H9 (cell line): ENCODE measurements around the gene MAP3K19. TPM values are rescaled to one million over a fixed set of nuclear protein-coding genes. Genes with fewer than 3 reads are reported as not detected.

ENCODE experiments used
- DNase-seq: peaks from one replicate; pipeline ENCODE4 v3.0.0-alpha.2; 2017
- H2AFZ ChIP-seq: one replicate; pipeline ENCODE4 v1.6.1; 2013; ENCODE audit warnings: mild to moderate bottlenecking, low read length, control low read depth, moderate library complexity
- H2AK5ac ChIP-seq: 2 replicates; pipeline ENCODE4 v1.6.1; 2013; ENCODE audit warnings: low read length, control low read depth, mixed read lengths; ENCODE audit not compliant: insufficient read length
- H2BK120ac ChIP-seq: one replicate; pipeline ENCODE4 v1.6.1; 2013; ENCODE audit warnings: low read depth, mild to moderate bottlenecking, low read length, control low read depth, inconsistent platforms; ENCODE audit not compliant: poor library complexity, severe bottlenecking
- H2BK12ac ChIP-seq: 2 replicates; pipeline ENCODE4 v1.6.1; 2013; ENCODE audit warnings: low read length, control low read depth, mixed read lengths, low read depth; ENCODE audit not compliant: insufficient read length
- H2BK15ac ChIP-seq: 2 replicates; pipeline ENCODE4 v1.6.1; 2013; ENCODE audit warnings: low read depth, low read length, control low read depth
- H2BK20ac ChIP-seq: one replicate; pipeline ENCODE4 v1.6.1; 2013; ENCODE audit warnings: low read depth, mild to moderate bottlenecking, low read length, control low read depth, inconsistent platforms; ENCODE audit not compliant: poor library complexity, severe bottlenecking
- H2BK5ac ChIP-seq: 2 replicates; pipeline ENCODE4 v1.6.1; 2013; ENCODE audit warnings: low read length, control low read depth, mixed read lengths; ENCODE audit not compliant: insufficient read length
- H3K14ac ChIP-seq: 2 replicates; pipeline ENCODE4 v1.6.1; 2013; ENCODE audit warnings: low read length, control low read depth; ENCODE audit not compliant: insufficient read depth
- H3K18ac ChIP-seq: 2 replicates; pipeline ENCODE4 v1.6.1; 2013; ENCODE audit warnings: low read depth, mild to moderate bottlenecking, mixed read lengths, low read length, control low read depth; ENCODE audit not compliant: insufficient read length
- H3K23ac ChIP-seq: 2 replicates; pipeline ENCODE4 v1.6.1; 2013; ENCODE audit warnings: low read length, control low read depth, mixed read lengths, low read depth; ENCODE audit not compliant: insufficient read length
- H3K23me2 ChIP-seq: 2 replicates; pipeline ENCODE4 v1.6.1; 2013; ENCODE audit warnings: low read depth, mild to moderate bottlenecking, mixed read lengths, low read length, control low read depth; ENCODE audit not compliant: insufficient read length, poor library complexity, severe bottlenecking
- H3K27ac ChIP-seq: 2 replicates; pipeline ENCODE4 v1.5.1; 2013; ENCODE audit warnings: low read length, control low read depth, mixed read lengths, low read depth; ENCODE audit not compliant: insufficient read length
- H3K27me3 ChIP-seq: 2 replicates; pipeline ENCODE4 v1.6.1; 2013; ENCODE audit warnings: low read length, control low read depth, inconsistent platforms; ENCODE audit not compliant: insufficient read depth
- H3K4ac ChIP-seq: 2 replicates; pipeline ENCODE4 v1.6.1; 2013; ENCODE audit warnings: low read depth, mild to moderate bottlenecking, control low read depth, inconsistent platforms, low read length, moderate library complexity
- H3K4me1 ChIP-seq: 2 replicates; pipeline ENCODE4 v1.6.1; 2013; ENCODE audit warnings: low read length, control low read depth, inconsistent platforms; ENCODE audit not compliant: insufficient read depth
- H3K4me2 ChIP-seq: 2 replicates; pipeline ENCODE4 v1.6.1; 2013; ENCODE audit warnings: low read length, control low read depth, mixed read lengths; ENCODE audit not compliant: insufficient read length, insufficient read depth
- H3K56ac ChIP-seq: 2 replicates; pipeline ENCODE4 v1.6.1; 2013; ENCODE audit warnings: low read depth, mild to moderate bottlenecking, mixed read lengths, low read length, control low read depth; ENCODE audit not compliant: insufficient read length
- H3K79me1 ChIP-seq: 2 replicates; pipeline ENCODE4 v1.6.1; 2013; ENCODE audit warnings: low read depth, mild to moderate bottlenecking, moderate library complexity, low read length, control low read depth, inconsistent platforms; ENCODE audit not compliant: insufficient read depth, poor library complexity, severe bottlenecking
- H3K79me2 ChIP-seq: 2 replicates; pipeline ENCODE4 v1.6.1; 2013; ENCODE audit warnings: low read length, control low read depth, inconsistent platforms; ENCODE audit not compliant: insufficient read depth
- H3K9ac ChIP-seq: 2 replicates; pipeline ENCODE4 v1.6.1; 2013; ENCODE audit warnings: low read length, control low read depth, mixed read lengths; ENCODE audit not compliant: insufficient read length; ENCODE audit errors: extremely low read depth
- H3K9me3 ChIP-seq: one replicate; pipeline ENCODE4 v1.6.1; 2013; ENCODE audit warnings: low read depth, low read length, inconsistent platforms; ENCODE audit not compliant: control insufficient read depth
- H3T11ph ChIP-seq: one replicate; pipeline ENCODE4 v1.6.1; 2013; ENCODE audit warnings: mild to moderate bottlenecking, low read length, control low read depth, inconsistent platforms
- H4K20me1 ChIP-seq: one replicate; pipeline ENCODE4 v1.6.1; 2013; ENCODE audit not compliant: control insufficient read depth, insufficient read length, insufficient read depth
- H4K5ac ChIP-seq: 2 replicates; pipeline ENCODE4 v1.6.1; 2013; ENCODE audit warnings: low read depth, mild to moderate bottlenecking, mixed read lengths, low read length, control low read depth; ENCODE audit not compliant: insufficient read length
- H4K8ac ChIP-seq: replicated peaks from 2 replicates; pipeline ENCODE4 v1.6.1; 2013; ENCODE audit warnings: low read length, control low read depth, mixed read lengths, low read depth; ENCODE audit not compliant: insufficient read length
- H4K91ac ChIP-seq: 2 replicates; pipeline ENCODE4 v1.6.1; 2013; ENCODE audit warnings: low read depth, mild to moderate bottlenecking, moderate library complexity, mixed read lengths, low read length, control low read depth; ENCODE audit not compliant: insufficient read length
- H3K27ac Mint-ChIP-seq, 3 experiments: 2 replicates in 2 of 3; 3 replicates in 1 of 3; pipeline ENCODE4 v1.8.0; 2020 to 2021; ENCODE audit warnings: mixed read lengths in 3 of 3, mild to moderate bottlenecking in 1 of 3, moderate library complexity in 1 of 3
- H3K27me3 Mint-ChIP-seq: 2 replicates; pipeline ENCODE4 v1.8.0; 2021; ENCODE audit warnings: low read depth, mild to moderate bottlenecking, moderate library complexity, mixed read lengths
- H3K36me3 Mint-ChIP-seq, 3 experiments: 2 replicates in 2 of 3; 3 replicates in 1 of 3; pipeline ENCODE4 v1.8.0; 2020 to 2021; ENCODE audit warnings: low read depth in 3 of 3, mixed read lengths in 3 of 3; ENCODE audit not compliant: insufficient read depth in 1 of 3
- H3K4me1 Mint-ChIP-seq, 2 experiments: 2 replicates each; pipeline ENCODE4 v1.8.0; 2020; ENCODE audit warnings: mixed read lengths in 2 of 2
- H3K4me3 Mint-ChIP-seq, 2 experiments: 2 replicates in 1 of 2; 3 replicates in 1 of 2; pipeline ENCODE4 v1.8.0; 2020 to 2021; ENCODE audit warnings: mild to moderate bottlenecking in 2 of 2, mixed read lengths in 2 of 2, moderate library complexity in 1 of 2
- H3K9me3 Mint-ChIP-seq, 2 experiments: 2 replicates in 1 of 2; 3 replicates in 1 of 2; pipeline ENCODE4 v1.8.0; 2020; ENCODE audit warnings: mild to moderate bottlenecking in 2 of 2, mixed read lengths in 2 of 2, moderate library complexity in 1 of 2
- CTCF ChIP-seq: fragments of 200-600 bp; sonication (generic); conservative IDR thresholded peaks from 3 replicates; pipeline ENCODE4 v1.8.0; 2021; ENCODE audit warnings: antibody characterized with exemption, mild to moderate bottlenecking
- WGBS: extraction: QIAGEN DNeasy Blood & Tissue Kit; methylation state at CpG from one replicate; pipeline ENCODE4 v1.1.7; 2013; ENCODE audit warnings: missing lambda C conversion rate, low lambda C conversion rate, mixed read lengths; ENCODE audit not compliant: insufficient read length; ENCODE audit errors: extremely low coverage; 5-methylcytosine and 5-hydroxymethylcytosine counted together
- total RNA-seq: library from RNA; stranded (reverse); gene quantifications from 2 replicates; pipeline ENCODE4 v1.2.1, GENCODE V29; 2021

Gene MAP3K19
- total RNA-seq, 1 experiment from 2014 or later: not detected

- TF ChIP-seq CTCF: no peak
- H2BK5ac ChIP-seq: no peak overlapping the region
- H3K9ac ChIP-seq: no peak overlapping the region
- H3K79me2 ChIP-seq: no peaks in the 10 kb centered on the region
- H2AK5ac ChIP-seq: no peak overlapping the region
- H3K4me1 Mint-ChIP-seq: no peaks in the 10 kb centered on the region
- no peak overlapping the region for H3K27ac Mint-ChIP-seq
- no peak overlapping the region for H3K18ac ChIP-seq
- no peak overlapping the region for H4K5ac ChIP-seq
- H3K23ac ChIP-seq: no peak overlapping the region
- no peak for DNase-seq
- WGBS: no CpG with 5 or more reads among the region's 2 CpGs
- no peak overlapping the region for H3K4me3 Mint-ChIP-seq
- no peak overlapping the region for H2BK20ac ChIP-seq
- peaks cover 6 to 14% (median 12%) of the 10 kb centered on the region in 3 experiments; a peak in 6 of 7 replicates for H3K36me3 Mint-ChIP-seq
- H3K9me3 ChIP-seq: no peaks in the 10 kb centered on the region
- no peaks in the 10 kb centered on the region for H3K4me1 ChIP-seq
- no peak overlapping the region for H2BK15ac ChIP-seq
- no peak overlapping the region for H3K14ac ChIP-seq
- H3K9me3 Mint-ChIP-seq: peaks cover 0 to under 1% of the 10 kb centered on the region in 2 experiments; a peak in 1 of 5 replicates
- H3T11ph ChIP-seq: no peak overlapping the region
- no peaks in the 10 kb centered on the region for H3K79me1 ChIP-seq
- no peak overlapping the region for H3K27ac ChIP-seq
- H3K27me3 Mint-ChIP-seq: no peaks in the 10 kb centered on the region
- no peak overlapping the region for H4K8ac ChIP-seq
- no peaks in the 10 kb centered on the region for H3K27me3 ChIP-seq
- H3K4me2 ChIP-seq: no peak overlapping the region
- no peak overlapping the region for H4K91ac ChIP-seq
- no peak overlapping the region for H3K56ac ChIP-seq
- no peaks in the 10 kb centered on the region for H3K23me2 ChIP-seq
- H3K4ac ChIP-seq: no peak overlapping the region
- no peak overlapping the region for H2BK12ac ChIP-seq
- no peak overlapping the region for H2BK120ac ChIP-seq
- H4K20me1 ChIP-seq: no peaks in the 10 kb centered on the region
- H2AFZ ChIP-seq: no peak overlapping the region
Measured at GRCh38 chr2:135094508-135094907, 47.3 kb upstream of the MAP3K19 start.
